22Rv1 (cell line): ENCODE data around the gene NRCAM.

ENCODE experiments used
- CTCF ChIP-seq: fragments of 450-650 bp; IDR thresholded peaks from 2 replicates; pipeline ENCODE4 v1.5.1; 2017; ENCODE audit warnings: mild to moderate bottlenecking
- ZFX ChIP-seq: fragments of 450-650 bp; IDR thresholded peaks from 2 replicates; pipeline ENCODE4 v1.6.1; 2017; ENCODE audit warnings: antibody characterized with exemption, borderline replicate concordance

GRCh38 chr7:108129018-108129965 lies 326.9 kb downstream of the NRCAM start:
- TF ChIP-seq CTCF (no peak), ZFX (no peak)
